ENCODE data around the gene CREM. TPM values are rescaled to one million over a fixed set of nuclear protein-coding genes. Genes with fewer than 3 reads are reported as not detected.

The CREM gene
- total and polyA plus RNA-seq, 2 of the 8 experiments (the other 6 are each of a cell fraction or from before 2014, with no cell fraction given): 18.7 to 21.9 TPM

DNA sequence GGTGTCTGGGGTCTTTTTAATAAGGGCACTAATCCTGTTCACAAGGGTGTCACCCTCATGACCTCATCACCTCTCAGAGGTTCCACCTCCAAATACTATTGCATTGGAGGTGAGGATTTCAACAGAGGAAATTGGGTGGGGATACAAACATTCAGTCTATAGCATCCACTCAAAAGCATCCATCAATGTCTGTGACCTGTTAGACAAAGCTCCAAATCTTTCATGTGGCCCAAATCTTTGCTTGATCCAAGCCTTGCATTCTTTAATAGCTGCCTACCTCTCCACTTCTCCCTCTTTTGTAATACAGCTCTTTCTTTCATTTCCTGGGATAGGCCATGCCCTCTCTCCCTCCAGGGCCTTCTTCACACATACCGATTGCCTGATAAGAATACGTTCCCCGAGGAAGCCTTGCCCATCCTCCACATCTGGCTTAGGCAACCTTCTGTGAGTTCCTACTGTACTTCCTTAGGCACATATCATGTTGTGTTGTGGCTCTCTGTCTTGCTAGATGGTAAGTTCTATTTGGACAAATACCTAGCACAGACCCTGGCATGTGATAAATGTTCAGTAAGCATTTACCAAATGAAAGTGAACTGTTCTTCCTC is 66.1 kb downstream of the CREM start:
- Histone ChIP-seq H3K23me2 (ENCODE audit: low read depth, low read length) (peaks cover 2% of the 10 kb centered on the region; the same call in 1 of the 2 replicates), H2BK120ac (replicated peaks; ENCODE audit: low read depth, low read length) (no peak overlapping the region), H3K79me1 (ENCODE audit: low read depth, low read length) (no peaks in the 10 kb centered on the region), H3K4me3 (ENCODE audit: extremely low read depth in 1 of 4, insufficient read depth in 2 of 4, low read depth in 3 of 4, low read length in 4 of 4) (no peak overlapping the region), H3K14ac (ENCODE audit: insufficient read length) (no peak overlapping the region), H3K27ac (ENCODE audit: low read depth, low read length) (no peak overlapping the region), H3K79me2 (ENCODE audit: control insufficient read depth in 1 of 2, insufficient read depth in 2 of 2, low read length in 2 of 2) (no peaks in the 10 kb centered on the region), H3K4ac (replicated peaks; ENCODE audit: insufficient read length, low read depth, low read length) (no peak overlapping the region), H3K9ac (replicated peaks in 1 of 4; ENCODE audit: extremely low read depth in 1 of 4, low read depth in 3 of 4, low read length in 3 of 4) (no peak overlapping the region), H2BK12ac (ENCODE audit: low read depth, low read length) (no peak overlapping the region), H2AK5ac (ENCODE audit: low read depth, low read length) (no peak overlapping the region), H3K27me3 (replicated peaks in 1 of 4; ENCODE audit: control insufficient read depth in 3 of 4, extremely low read depth in 1 of 4, insufficient read depth in 3 of 4, low read length in 3 of 4) (no peaks in the 10 kb centered on the region), H3K36me3 (ENCODE audit: control insufficient read depth in 2 of 4, insufficient read depth in 4 of 4, low read length in 3 of 4) (no peaks in the 10 kb centered on the region), H4K20me1 (replicated peaks in 1 of 2; ENCODE audit: control insufficient read depth in 1 of 2, insufficient read depth in 2 of 2, low read length in 2 of 2) (no peaks in the 10 kb centered on the region), H3K56ac (replicated peaks; ENCODE audit: insufficient read length, low read depth, low read length) (no peak overlapping the region), H3K9me3 (ENCODE audit: insufficient read depth in 2 of 2, low read depth in 1 of 2, low read length in 1 of 2) (peaks cover 0 to 3% of the 10 kb centered on the region in 2 experiments; a peak in 1 of 4 replicates), H3K4me2 (ENCODE audit: insufficient read depth in 1 of 2, low read depth in 2 of 2, low read length in 2 of 2) (no peak overlapping the region), H3K23ac (ENCODE audit: insufficient read length) (no peak overlapping the region), H3K18ac (ENCODE audit: extremely low read depth, low read length) (no peak overlapping the region), H2BK5ac (ENCODE audit: low read depth, low read length) (no peak overlapping the region), H4K5ac (ENCODE audit: insufficient read length, low read depth, low read length) (no peak overlapping the region), H2AFZ (ENCODE audit: low read length) (no peak overlapping the region), H2BK20ac (ENCODE audit: low read length) (no peak overlapping the region), H4K91ac (replicated peaks; ENCODE audit: insufficient read length, low read length) (no peak overlapping the region), H2BK15ac (ENCODE audit: low read length) (no peak overlapping the region), H4K8ac (ENCODE audit: extremely low read depth, insufficient read depth, low read length) (no peak overlapping the region), H3K4me1 (replicated peaks in 1 of 4; ENCODE audit: control insufficient read depth in 3 of 4, insufficient read depth in 4 of 4, low read length in 3 of 4) (peaks cover 0 to 4% (median 2%) of the 10 kb centered on the region in 4 experiments; a peak in 3 of 7 replicates)
- DNase-seq (ENCODE audit: low read depth in 1 of 2, low spot score in 2 of 2) (no peak), FAIRE-seq (no peak)
- CTCF ChIA-PET (ENCODE audit: partially characterized antibody): interaction anchor here (1.0 to 1.3 kb wide), 2 partner anchors 25 to 74 kb away, joined by 3 read pairs; no protein-coding TSS in a partner anchor
- POLR2A ChIA-PET (ENCODE audit: partially characterized antibody): no interaction called here
- TF ChIP-seq KDM1A (IDR thresholded peaks at IDR 0.05; ENCODE audit: borderline replicate concordance, low read length) (no peak), POLR2A (IDR thresholded peaks at IDR 0.05; ENCODE audit: control extremely low read depth in 1 of 2, low read depth in 2 of 2, low read length in 2 of 2) (no peak), CHD1 (IDR thresholded peaks at IDR 0.05; ENCODE audit: low read depth, low read length) (no peak), TBP (IDR thresholded peaks at IDR 0.05; ENCODE audit: low read depth, low read length) (no peak), NANOG (IDR thresholded peaks at IDR 0.05; ENCODE audit: insufficient read depth, low read depth, low read length, poor library complexity, severe bottlenecking) (no peak), ASH2L (IDR thresholded peaks at IDR 0.05; ENCODE audit: low read length) (no peak), MAFK (IDR thresholded peaks at IDR 0.05; ENCODE audit: low read depth, low read length) (no peak), SP4 (IDR thresholded peaks at IDR 0.05; ENCODE audit: low read length) (no peak), PHF8 (conservative IDR thresholded peaks at IDR 0.05; ENCODE audit: low read depth, low read length) (no peak), RBBP5 (IDR thresholded peaks at IDR 0.05; ENCODE audit: borderline replicate concordance, low read depth, low read length) (no peak)
- WGBS, 2 experiments (ENCODE audit: extremely low coverage in 1 of 2, insufficient coverage in 1 of 2, insufficient read length in 1 of 2, insufficient replicate concordance in 2 of 2, low coverage in 1 of 2, low lambda C conversion rate in 2 of 2, missing lambda C conversion rate in 1 of 2): 70% methylated on average over 3 of the region's 3 CpGs; no CpG with 5 or more reads in 1 of the 2 experiments
